ENCODE data around the gene MAN1C1.

DNA sequence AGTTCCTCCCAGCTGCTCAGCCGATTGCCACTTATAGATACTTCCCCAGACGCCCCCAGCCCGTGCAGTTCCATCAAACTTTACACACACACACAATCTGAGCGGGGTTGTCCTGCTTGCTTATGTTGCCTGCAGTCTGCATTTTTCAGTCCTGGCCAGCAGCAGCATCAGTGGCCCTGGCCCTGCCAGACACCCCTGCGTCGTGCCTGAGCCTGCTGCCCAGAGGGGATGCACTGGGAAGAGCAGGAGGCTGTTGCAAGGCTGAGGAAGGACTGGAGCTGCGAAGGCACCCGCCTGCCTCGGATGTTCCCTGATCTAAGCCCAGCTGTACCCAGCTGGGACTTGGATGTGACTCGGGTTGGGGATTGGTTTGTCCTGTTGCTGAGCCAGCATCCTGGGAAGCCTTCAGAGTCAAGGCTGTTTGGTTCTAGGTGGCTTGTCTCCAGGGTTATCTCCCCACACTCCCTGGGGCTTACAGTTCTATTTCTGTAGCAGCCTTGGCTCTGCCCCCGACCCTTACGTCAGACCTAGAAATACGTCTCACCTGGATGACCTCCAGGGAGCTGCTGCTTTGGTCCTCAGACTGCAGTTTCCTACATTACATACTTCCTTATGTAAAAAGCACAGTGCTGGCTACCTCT is 42.3 kb downstream of the MAN1C1 start:
- TF ChIP-seq, protein P1, sequence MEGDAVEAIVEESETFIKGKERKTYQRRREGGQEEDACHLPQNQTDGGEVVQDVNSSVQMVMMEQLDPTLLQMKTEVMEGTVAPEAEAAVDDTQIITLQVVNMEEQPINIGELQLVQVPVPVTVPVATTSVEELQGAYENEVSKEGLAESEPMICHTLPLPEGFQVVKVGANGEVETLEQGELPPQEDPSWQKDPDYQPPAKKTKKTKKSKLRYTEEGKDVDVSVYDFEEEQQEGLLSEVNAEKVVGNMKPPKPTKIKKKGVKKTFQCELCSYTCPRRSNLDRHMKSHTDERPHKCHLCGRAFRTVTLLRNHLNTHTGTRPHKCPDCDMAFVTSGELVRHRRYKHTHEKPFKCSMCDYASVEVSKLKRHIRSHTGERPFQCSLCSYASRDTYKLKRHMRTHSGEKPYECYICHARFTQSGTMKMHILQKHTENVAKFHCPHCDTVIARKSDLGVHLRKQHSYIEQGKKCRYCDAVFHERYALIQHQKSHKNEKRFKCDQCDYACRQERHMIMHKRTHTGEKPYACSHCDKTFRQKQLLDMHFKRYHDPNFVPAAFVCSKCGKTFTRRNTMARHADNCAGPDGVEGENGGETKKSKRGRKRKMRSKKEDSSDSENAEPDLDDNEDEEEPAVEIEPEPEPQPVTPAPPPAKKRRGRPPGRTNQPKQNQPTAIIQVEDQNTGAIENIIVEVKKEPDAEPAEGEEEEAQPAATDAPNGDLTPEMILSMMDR (IDR thresholded peaks at IDR 0.05; ENCODE audit: poor library complexity, severe bottlenecking) = no peak
- no peak for TF ChIP-seq RAD21 (conservative IDR thresholded peaks at IDR 0.05)
- no peak for TF ChIP-seq EZH2 (IDR thresholded peaks at IDR 0.05; ENCODE audit: borderline replicate concordance, insufficient read depth, low read length, poor library complexity, severe bottlenecking)
- no peak for TF ChIP-seq POLR2AphosphoS5 (IDR thresholded peaks at IDR 0.05)
